ENCODE data around the gene GNB3.

The GNB3 gene

GRCh38 chr12:6839482-6840201, 1.1 kb upstream of the GNB3 start:
- no peak for DNase-seq

GRCh38 chr12:6840330-6840729, 395 bp upstream of the GNB3 start:
- no peak for DNase-seq

- no peak for DNase-seq
These were observed 1.4 kb downstream of the GNB3 start for GRCh38 chr12:6842075-6842474.

- no peak for DNase-seq
These were observed 2.6 kb downstream of the GNB3 start for GRCh38 chr12:6843118-6843902.

- DNase-seq, result no peak
These were observed 4.7 kb downstream of the GNB3 start for GRCh38 chr12:6845395-6845794.

GRCh38 chr12:6846316-6846869, 5.7 kb downstream of the GNB3 start:
- DNase-seq, result no peak

GRCh38 chr12:6847676-6848075, 7.0 kb downstream of the GNB3 start:
- no peak for DNase-seq

- no peak for DNase-seq
These were observed 8.7 kb downstream of the GNB3 start for GRCh38 chr12:6849427-6849826.

- DNase-seq, result no peak
These were observed 9.3 kb downstream of the GNB3 start for GRCh38 chr12:6849976-6850560.

- DNase-seq, result no peak
These were observed 10.0 kb downstream of the GNB3 start for GRCh38 chr12:6850796-6851152.

- DNase-seq, result peak; percentile 91
These were observed 10.6 kb downstream of the GNB3 start, which contains the start of gene CDCA3 for GRCh38 chr12:6851153-6851920. Gene CDCA3 (minus strand): TSS chr12:6851286. CDS start chr12:6850952, 334 bp downstream.

- DNase-seq, result peak; percentile 99
These were observed 11.4 kb downstream of the GNB3 start, which contains the start of gene USP5 for GRCh38 chr12:6851921-6852650. Gene USP5 (plus strand): TSS chr12:6852150. CDS start chr12:6852180, 30 bp downstream.

- peak; percentile 79 for DNase-seq
These were observed 12.1 kb downstream of the GNB3 start for GRCh38 chr12:6852651-6853354.

GRCh38 chr12:6853626-6854025, 12.9 kb downstream of the GNB3 start:
- no peak for DNase-seq

- DNase-seq, result no peak
These were observed 13.3 kb downstream of the GNB3 start for GRCh38 chr12:6854036-6854435.

GRCh38 chr12:6855322-6855721, 14.6 kb downstream of the GNB3 start:
- no peak for DNase-seq

- DNase-seq, result no peak
These were observed 18.1 kb downstream of the GNB3 start for GRCh38 chr12:6858799-6859198.

- no peak for DNase-seq
These were observed 19.4 kb downstream of the GNB3 start for GRCh38 chr12:6860116-6860515.

GRCh38 chr12:6860942-6861341, 20.2 kb downstream of the GNB3 start:
- DNase-seq, result no peak

- DNase-seq, result no peak
These were observed 20.7 kb downstream of the GNB3 start for GRCh38 chr12:6861391-6861790.

- no peak for DNase-seq
These were observed 22.3 kb downstream of the GNB3 start for GRCh38 chr12:6863033-6863432.
